ENCODE results near the gene CARD11.

DNA sequence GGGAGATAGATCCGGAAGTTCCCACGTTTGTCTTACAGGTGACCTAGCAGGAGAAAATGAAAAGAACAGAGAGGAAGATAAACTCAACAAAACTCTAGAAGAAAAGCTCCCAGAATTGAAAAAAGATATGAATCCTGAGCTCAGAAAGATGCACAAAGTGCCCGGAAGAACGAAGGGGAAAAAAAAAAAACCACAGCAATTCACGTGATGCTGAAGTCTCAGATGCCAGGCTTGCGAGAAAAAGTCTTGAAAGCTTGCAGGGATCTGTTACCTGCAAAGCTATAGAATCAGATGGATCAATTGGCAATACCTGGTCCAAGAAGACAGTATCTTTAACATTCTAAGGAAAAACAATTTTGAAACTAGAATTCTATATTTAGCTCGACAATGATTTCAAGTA is 33.5 kb downstream of the CARD11 start:
- no peak for TF ChIP-seq POLR2A (IDR thresholded peaks at IDR 0.05)
- TF ChIP-seq, protein P1, sequence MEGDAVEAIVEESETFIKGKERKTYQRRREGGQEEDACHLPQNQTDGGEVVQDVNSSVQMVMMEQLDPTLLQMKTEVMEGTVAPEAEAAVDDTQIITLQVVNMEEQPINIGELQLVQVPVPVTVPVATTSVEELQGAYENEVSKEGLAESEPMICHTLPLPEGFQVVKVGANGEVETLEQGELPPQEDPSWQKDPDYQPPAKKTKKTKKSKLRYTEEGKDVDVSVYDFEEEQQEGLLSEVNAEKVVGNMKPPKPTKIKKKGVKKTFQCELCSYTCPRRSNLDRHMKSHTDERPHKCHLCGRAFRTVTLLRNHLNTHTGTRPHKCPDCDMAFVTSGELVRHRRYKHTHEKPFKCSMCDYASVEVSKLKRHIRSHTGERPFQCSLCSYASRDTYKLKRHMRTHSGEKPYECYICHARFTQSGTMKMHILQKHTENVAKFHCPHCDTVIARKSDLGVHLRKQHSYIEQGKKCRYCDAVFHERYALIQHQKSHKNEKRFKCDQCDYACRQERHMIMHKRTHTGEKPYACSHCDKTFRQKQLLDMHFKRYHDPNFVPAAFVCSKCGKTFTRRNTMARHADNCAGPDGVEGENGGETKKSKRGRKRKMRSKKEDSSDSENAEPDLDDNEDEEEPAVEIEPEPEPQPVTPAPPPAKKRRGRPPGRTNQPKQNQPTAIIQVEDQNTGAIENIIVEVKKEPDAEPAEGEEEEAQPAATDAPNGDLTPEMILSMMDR (IDR thresholded peaks at IDR 0.05): no peak

Measured in heart left ventricle (tissue), 13 donors.